H9 (cell line): Measurements from ENCODE around the gene SMYD2. TPM values are rescaled to one million over a fixed set of nuclear protein-coding genes. Genes with fewer than 3 reads are reported as not detected.

Source experiments
- DNase-seq: peaks from one replicate; pipeline ENCODE4 v3.0.0-alpha.2; 2017
- H2AFZ ChIP-seq: one replicate; pipeline ENCODE4 v1.6.1; 2013; ENCODE audit warnings: mild to moderate bottlenecking, low read length, control low read depth, moderate library complexity
- H2AK5ac ChIP-seq: 2 replicates; pipeline ENCODE4 v1.6.1; 2013; ENCODE audit warnings: low read length, control low read depth, mixed read lengths; ENCODE audit not compliant: insufficient read length
- H2BK120ac ChIP-seq: one replicate; pipeline ENCODE4 v1.6.1; 2013; ENCODE audit warnings: low read depth, mild to moderate bottlenecking, low read length, control low read depth, inconsistent platforms; ENCODE audit not compliant: poor library complexity, severe bottlenecking
- H2BK12ac ChIP-seq: 2 replicates; pipeline ENCODE4 v1.6.1; 2013; ENCODE audit warnings: low read length, control low read depth, mixed read lengths, low read depth; ENCODE audit not compliant: insufficient read length
- H2BK15ac ChIP-seq: 2 replicates; pipeline ENCODE4 v1.6.1; 2013; ENCODE audit warnings: low read depth, low read length, control low read depth
- H2BK20ac ChIP-seq: one replicate; pipeline ENCODE4 v1.6.1; 2013; ENCODE audit warnings: low read depth, mild to moderate bottlenecking, low read length, control low read depth, inconsistent platforms; ENCODE audit not compliant: poor library complexity, severe bottlenecking
- H2BK5ac ChIP-seq: 2 replicates; pipeline ENCODE4 v1.6.1; 2013; ENCODE audit warnings: low read length, control low read depth, mixed read lengths; ENCODE audit not compliant: insufficient read length
- H3K14ac ChIP-seq: 2 replicates; pipeline ENCODE4 v1.6.1; 2013; ENCODE audit warnings: low read length, control low read depth; ENCODE audit not compliant: insufficient read depth
- H3K18ac ChIP-seq: 2 replicates; pipeline ENCODE4 v1.6.1; 2013; ENCODE audit warnings: low read depth, mild to moderate bottlenecking, mixed read lengths, low read length, control low read depth; ENCODE audit not compliant: insufficient read length
- H3K23ac ChIP-seq: 2 replicates; pipeline ENCODE4 v1.6.1; 2013; ENCODE audit warnings: low read length, control low read depth, mixed read lengths, low read depth; ENCODE audit not compliant: insufficient read length
- H3K23me2 ChIP-seq: 2 replicates; pipeline ENCODE4 v1.6.1; 2013; ENCODE audit warnings: low read depth, mild to moderate bottlenecking, mixed read lengths, low read length, control low read depth; ENCODE audit not compliant: insufficient read length, poor library complexity, severe bottlenecking
- H3K27ac ChIP-seq: 2 replicates; pipeline ENCODE4 v1.5.1; 2013; ENCODE audit warnings: low read length, control low read depth, mixed read lengths, low read depth; ENCODE audit not compliant: insufficient read length
- H3K27me3 ChIP-seq: 2 replicates; pipeline ENCODE4 v1.6.1; 2013; ENCODE audit warnings: low read length, control low read depth, inconsistent platforms; ENCODE audit not compliant: insufficient read depth
- H3K4ac ChIP-seq: 2 replicates; pipeline ENCODE4 v1.6.1; 2013; ENCODE audit warnings: low read depth, mild to moderate bottlenecking, control low read depth, inconsistent platforms, low read length, moderate library complexity
- H3K4me1 ChIP-seq: 2 replicates; pipeline ENCODE4 v1.6.1; 2013; ENCODE audit warnings: low read length, control low read depth, inconsistent platforms; ENCODE audit not compliant: insufficient read depth
- H3K4me2 ChIP-seq: 2 replicates; pipeline ENCODE4 v1.6.1; 2013; ENCODE audit warnings: low read length, control low read depth, mixed read lengths; ENCODE audit not compliant: insufficient read length, insufficient read depth
- H3K56ac ChIP-seq: 2 replicates; pipeline ENCODE4 v1.6.1; 2013; ENCODE audit warnings: low read depth, mild to moderate bottlenecking, mixed read lengths, low read length, control low read depth; ENCODE audit not compliant: insufficient read length
- H3K79me1 ChIP-seq: 2 replicates; pipeline ENCODE4 v1.6.1; 2013; ENCODE audit warnings: low read depth, mild to moderate bottlenecking, moderate library complexity, low read length, control low read depth, inconsistent platforms; ENCODE audit not compliant: insufficient read depth, poor library complexity, severe bottlenecking
- H3K79me2 ChIP-seq: 2 replicates; pipeline ENCODE4 v1.6.1; 2013; ENCODE audit warnings: low read length, control low read depth, inconsistent platforms; ENCODE audit not compliant: insufficient read depth
- H3K9ac ChIP-seq: 2 replicates; pipeline ENCODE4 v1.6.1; 2013; ENCODE audit warnings: low read length, control low read depth, mixed read lengths; ENCODE audit not compliant: insufficient read length; ENCODE audit errors: extremely low read depth
- H3K9me3 ChIP-seq: one replicate; pipeline ENCODE4 v1.6.1; 2013; ENCODE audit warnings: low read depth, low read length, inconsistent platforms; ENCODE audit not compliant: control insufficient read depth
- H3T11ph ChIP-seq: one replicate; pipeline ENCODE4 v1.6.1; 2013; ENCODE audit warnings: mild to moderate bottlenecking, low read length, control low read depth, inconsistent platforms
- H4K20me1 ChIP-seq: one replicate; pipeline ENCODE4 v1.6.1; 2013; ENCODE audit not compliant: control insufficient read depth, insufficient read length, insufficient read depth
- H4K5ac ChIP-seq: 2 replicates; pipeline ENCODE4 v1.6.1; 2013; ENCODE audit warnings: low read depth, mild to moderate bottlenecking, mixed read lengths, low read length, control low read depth; ENCODE audit not compliant: insufficient read length
- H4K8ac ChIP-seq: replicated peaks from 2 replicates; pipeline ENCODE4 v1.6.1; 2013; ENCODE audit warnings: low read length, control low read depth, mixed read lengths, low read depth; ENCODE audit not compliant: insufficient read length
- H4K91ac ChIP-seq: 2 replicates; pipeline ENCODE4 v1.6.1; 2013; ENCODE audit warnings: low read depth, mild to moderate bottlenecking, moderate library complexity, mixed read lengths, low read length, control low read depth; ENCODE audit not compliant: insufficient read length
- H3K27ac Mint-ChIP-seq, 3 experiments: 2 replicates in 2 of 3; 3 replicates in 1 of 3; pipeline ENCODE4 v1.8.0; 2020 to 2021; ENCODE audit warnings: mixed read lengths in 3 of 3, mild to moderate bottlenecking in 1 of 3, moderate library complexity in 1 of 3
- H3K27me3 Mint-ChIP-seq: 2 replicates; pipeline ENCODE4 v1.8.0; 2021; ENCODE audit warnings: low read depth, mild to moderate bottlenecking, moderate library complexity, mixed read lengths
- H3K36me3 Mint-ChIP-seq, 3 experiments: 2 replicates in 2 of 3; 3 replicates in 1 of 3; pipeline ENCODE4 v1.8.0; 2020 to 2021; ENCODE audit warnings: low read depth in 3 of 3, mixed read lengths in 3 of 3; ENCODE audit not compliant: insufficient read depth in 1 of 3
- H3K4me1 Mint-ChIP-seq, 2 experiments: 2 replicates each; pipeline ENCODE4 v1.8.0; 2020; ENCODE audit warnings: mixed read lengths in 2 of 2
- H3K4me3 Mint-ChIP-seq, 2 experiments: 2 replicates in 1 of 2; 3 replicates in 1 of 2; pipeline ENCODE4 v1.8.0; 2020 to 2021; ENCODE audit warnings: mild to moderate bottlenecking in 2 of 2, mixed read lengths in 2 of 2, moderate library complexity in 1 of 2
- H3K9me3 Mint-ChIP-seq, 2 experiments: 2 replicates in 1 of 2; 3 replicates in 1 of 2; pipeline ENCODE4 v1.8.0; 2020; ENCODE audit warnings: mild to moderate bottlenecking in 2 of 2, mixed read lengths in 2 of 2, moderate library complexity in 1 of 2
- CTCF ChIP-seq: fragments of 200-600 bp; sonication (generic); conservative IDR thresholded peaks from 3 replicates; pipeline ENCODE4 v1.8.0; 2021; ENCODE audit warnings: antibody characterized with exemption, mild to moderate bottlenecking
- WGBS: extraction: QIAGEN DNeasy Blood & Tissue Kit; methylation state at CpG from one replicate; pipeline ENCODE4 v1.1.7; 2013; ENCODE audit warnings: missing lambda C conversion rate, low lambda C conversion rate, mixed read lengths; ENCODE audit not compliant: insufficient read length; ENCODE audit errors: extremely low coverage; 5-methylcytosine and 5-hydroxymethylcytosine counted together
- total RNA-seq: library from RNA; stranded (reverse); gene quantifications from 2 replicates; pipeline ENCODE4 v1.2.1, GENCODE V29; 2021

SMYD2 gene
- total RNA-seq, 1 experiment from 2014 or later, result 10.9 TPM

- H3K18ac ChIP-seq, result no peak overlapping the region
- H3K4me1 Mint-ChIP-seq, result no peaks in the 10 kb centered on the region
These were observed 46.3 kb upstream of the SMYD2 start for GRCh38 chr1:214234635-214235025.

More at GRCh38 chr1:214234635-214235025, 46.3 kb upstream of the SMYD2 start:
- Histone ChIP-seq H3K79me2 (no peaks in the 10 kb centered on the region), H4K20me1 (no peaks in the 10 kb centered on the region), H3K4me1 (no peaks in the 10 kb centered on the region), H3K4ac (no peak overlapping the region), H3K27ac (no peak overlapping the region), H2BK20ac (no peak overlapping the region), H4K5ac (no peak overlapping the region), H2BK15ac (no peak overlapping the region), H3K27me3 (no peaks in the 10 kb centered on the region), H2BK120ac (no peak overlapping the region), H3K9ac (no peak overlapping the region), H2BK5ac (no peak overlapping the region), H2AFZ (no peak overlapping the region), H4K91ac (no peak overlapping the region), H3K56ac (no peak overlapping the region), H3K23me2 (no peaks in the 10 kb centered on the region), H2AK5ac (no peak overlapping the region), H3K79me1 (no peaks in the 10 kb centered on the region), H4K8ac (no peak overlapping the region), H3K4me2 (no peak overlapping the region), H3K9me3 (no peaks in the 10 kb centered on the region), H3K14ac (no peak overlapping the region), H3T11ph (no peak overlapping the region), H3K23ac (no peak overlapping the region), H2BK12ac (no peak overlapping the region)
- Mint-ChIP-seq H3K27ac (no peak overlapping the region), H3K36me3 (no peaks in the 10 kb centered on the region), H3K27me3 (no peaks in the 10 kb centered on the region), H3K4me3 (no peak overlapping the region), H3K9me3 (no peaks in the 10 kb centered on the region)
- WGBS, result no CpG with 5 or more reads among the region's 3 CpGs
- no peak for DNase-seq
- TF ChIP-seq CTCF, result no peak
